ENCODE data around the gene EML4.

Gene EML4

DNA sequence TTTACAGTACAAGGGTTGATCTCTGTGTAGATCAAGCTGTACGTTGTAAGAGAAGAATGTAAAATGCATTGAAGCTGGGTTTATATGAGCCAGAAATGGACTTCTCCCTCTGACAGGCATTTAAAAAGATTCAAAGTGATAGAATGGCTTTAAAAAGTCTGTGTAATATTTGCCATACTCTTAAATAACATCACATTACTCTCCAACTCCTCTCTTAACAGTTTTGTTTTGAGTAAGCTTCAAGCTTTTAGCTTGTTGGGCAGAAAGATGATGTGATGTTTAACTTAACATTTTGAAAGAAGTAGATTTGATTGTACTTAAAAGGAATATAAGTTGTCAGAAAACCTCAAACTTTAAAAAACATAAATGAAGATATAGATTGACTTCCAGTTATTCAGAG, 119.7 kb downstream of the EML4 start:
- TF ChIP-seq CTCF (IDR thresholded peaks at IDR 0.05; ENCODE audit: control insufficient read depth, insufficient read depth, low read depth, low read length, missing control alignments), result no peak
- no peak for DNase-seq (ENCODE audit: low read depth)
- no peak overlapping the region for H3K4me3 ChIP-seq (ENCODE audit: control insufficient read depth, low read depth, low read length)

GRCh38 chr2:42289222-42289621, 120.1 kb downstream of the EML4 start:
- H3K4me3 ChIP-seq (ENCODE audit: control insufficient read depth, low read depth, low read length), result no peak overlapping the region
- DNase-seq (ENCODE audit: low read depth), result no peak
- TF ChIP-seq CTCF (IDR thresholded peaks at IDR 0.05; ENCODE audit: control insufficient read depth, insufficient read depth, low read depth, low read length, missing control alignments), result no peak

GRCh38 chr2:42290005-42290404, 120.9 kb downstream of the EML4 start:
- no peak for TF ChIP-seq CTCF (IDR thresholded peaks at IDR 0.05; ENCODE audit: control insufficient read depth, insufficient read depth, low read depth, low read length, missing control alignments)
- H3K4me3 ChIP-seq (ENCODE audit: control insufficient read depth, low read depth, low read length), result no peak overlapping the region

GRCh38 chr2:42293019-42293418, 123.9 kb downstream of the EML4 start:
- no peak for DNase-seq (ENCODE audit: low read depth)
- no peak overlapping the region for H3K4me3 ChIP-seq (ENCODE audit: control insufficient read depth, low read depth, low read length)
- no peak for TF ChIP-seq CTCF (IDR thresholded peaks at IDR 0.05; ENCODE audit: control insufficient read depth, insufficient read depth, low read depth, low read length, missing control alignments)

More at GRCh38 chr2:42290005-42290404, 120.9 kb downstream of the EML4 start:
- DNase-seq (ENCODE audit: low read depth), result no peak

GRCh38 chr2:42296226-42296625, 127.1 kb downstream of the EML4 start:
- H3K4me3 ChIP-seq (ENCODE audit: control insufficient read depth, low read depth, low read length), result no peak overlapping the region
- no peak for DNase-seq (ENCODE audit: low read depth)
- no peak for TF ChIP-seq CTCF (IDR thresholded peaks at IDR 0.05; ENCODE audit: control insufficient read depth, insufficient read depth, low read depth, low read length, missing control alignments)

DNA sequence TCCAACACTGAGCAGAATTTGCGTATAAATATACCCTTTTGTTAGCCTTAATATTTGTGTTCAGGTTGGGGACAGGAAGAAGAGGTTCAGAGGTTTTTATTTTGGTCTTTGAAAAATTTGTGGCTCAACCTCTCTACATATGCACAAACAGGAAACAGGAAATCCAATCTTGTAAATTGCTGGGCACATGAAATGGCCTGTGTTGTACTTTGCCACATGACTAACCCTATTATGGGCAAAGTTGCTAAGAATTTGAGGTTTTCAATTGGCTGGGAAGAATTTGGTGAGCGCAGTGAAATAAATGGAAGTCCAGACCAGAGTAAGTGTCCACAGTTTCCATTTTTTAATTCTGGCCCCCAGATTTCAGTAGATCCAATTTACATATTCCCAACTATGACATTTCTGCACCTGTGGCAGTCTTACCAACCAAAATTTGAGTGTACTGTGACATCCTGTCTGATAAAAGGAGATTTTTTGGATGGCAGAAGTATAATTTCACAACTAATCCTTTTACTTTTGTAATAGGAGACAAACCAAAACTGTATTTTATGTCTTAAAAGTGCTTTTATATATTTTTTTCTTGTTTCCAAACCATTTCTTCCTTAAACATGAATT, 128.3 kb downstream of the EML4 start:
- no peak for TF ChIP-seq CTCF (IDR thresholded peaks at IDR 0.05; ENCODE audit: control insufficient read depth, insufficient read depth, low read depth, low read length, missing control alignments)
- no peak overlapping the region for H3K4me3 ChIP-seq (ENCODE audit: control insufficient read depth, low read depth, low read length)
- DNase-seq (ENCODE audit: low read depth), result no peak

GRCh38 chr2:42298132-42298531, 129.0 kb downstream of the EML4 start:
- no peak for TF ChIP-seq CTCF (IDR thresholded peaks at IDR 0.05; ENCODE audit: control insufficient read depth, insufficient read depth, low read depth, low read length, missing control alignments)
- no peak for DNase-seq (ENCODE audit: low read depth)
- no peak overlapping the region for H3K4me3 ChIP-seq (ENCODE audit: control insufficient read depth, low read depth, low read length)
